ENCODE measurements around the gene PPRC1.

The PPRC1 gene

GRCh38 chr10:102175415-102175814 lies 42.6 kb downstream of the PPRC1 start:
- no peak overlapping the region for H3K4me2 ChIP-seq (ENCODE audit: low read depth, low read length, poor library complexity, severe bottlenecking)
- no peaks in the 10 kb centered on the region for H3K27me3 ChIP-seq (ENCODE audit: low read length)
- no peak overlapping the region for H3K27ac ChIP-seq (ENCODE audit: low read depth, low read length)
- no peaks in the 10 kb centered on the region for H3K36me3 ChIP-seq (ENCODE audit: low read length)
- H3K9ac ChIP-seq (ENCODE audit: low read length) = no peak overlapping the region
- H3K9me3 ChIP-seq (ENCODE audit: insufficient read depth, low read length) = no peaks in the 10 kb centered on the region
- no peaks in the 10 kb centered on the region for H3K79me2 ChIP-seq (ENCODE audit: insufficient read depth, low read length)
- H2AFZ ChIP-seq (ENCODE audit: low read depth, low read length, severe bottlenecking) = no peak overlapping the region
- TF ChIP-seq, protein P1, sequence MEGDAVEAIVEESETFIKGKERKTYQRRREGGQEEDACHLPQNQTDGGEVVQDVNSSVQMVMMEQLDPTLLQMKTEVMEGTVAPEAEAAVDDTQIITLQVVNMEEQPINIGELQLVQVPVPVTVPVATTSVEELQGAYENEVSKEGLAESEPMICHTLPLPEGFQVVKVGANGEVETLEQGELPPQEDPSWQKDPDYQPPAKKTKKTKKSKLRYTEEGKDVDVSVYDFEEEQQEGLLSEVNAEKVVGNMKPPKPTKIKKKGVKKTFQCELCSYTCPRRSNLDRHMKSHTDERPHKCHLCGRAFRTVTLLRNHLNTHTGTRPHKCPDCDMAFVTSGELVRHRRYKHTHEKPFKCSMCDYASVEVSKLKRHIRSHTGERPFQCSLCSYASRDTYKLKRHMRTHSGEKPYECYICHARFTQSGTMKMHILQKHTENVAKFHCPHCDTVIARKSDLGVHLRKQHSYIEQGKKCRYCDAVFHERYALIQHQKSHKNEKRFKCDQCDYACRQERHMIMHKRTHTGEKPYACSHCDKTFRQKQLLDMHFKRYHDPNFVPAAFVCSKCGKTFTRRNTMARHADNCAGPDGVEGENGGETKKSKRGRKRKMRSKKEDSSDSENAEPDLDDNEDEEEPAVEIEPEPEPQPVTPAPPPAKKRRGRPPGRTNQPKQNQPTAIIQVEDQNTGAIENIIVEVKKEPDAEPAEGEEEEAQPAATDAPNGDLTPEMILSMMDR (IDR thresholded peaks at IDR 0.05; ENCODE audit: insufficient read depth, low read length, poor library complexity, severe bottlenecking) = no peak
- no peak for TF ChIP-seq EZH2phosphoT487 (conservative IDR thresholded peaks at IDR 0.05; ENCODE audit: low read length)
- no peaks in the 10 kb centered on the region for H3K9me2 ChIP-seq (replicated peaks; ENCODE audit: insufficient read depth, low read length)
- no peak overlapping the region for H3K4me3 ChIP-seq (ENCODE audit: insufficient read depth, low read length, poor library complexity, severe bottlenecking)
- no peaks in the 10 kb centered on the region for H4K20me1 ChIP-seq (ENCODE audit: low read depth, low read length)
- no peaks in the 10 kb centered on the region for H3F3A ChIP-seq (ENCODE audit: insufficient read depth)

GRCh38 chr10:102184606-102185005 lies 51.8 kb downstream of the PPRC1 start:
- H3K36me3 ChIP-seq (ENCODE audit: low read length) = no peaks in the 10 kb centered on the region
- H3K27me3 ChIP-seq (ENCODE audit: low read length) = no peaks in the 10 kb centered on the region
- 0 out of 2 replicates have a peak, but pooled peaks cover 5% of the 10 kb centered on the region for H3K9me3 ChIP-seq (ENCODE audit: insufficient read depth, low read length)
- H4K20me1 ChIP-seq (ENCODE audit: low read depth, low read length) = no peaks in the 10 kb centered on the region
- H3K4me2 ChIP-seq (ENCODE audit: low read depth, low read length, poor library complexity, severe bottlenecking) = no peak overlapping the region
- H3K9ac ChIP-seq (ENCODE audit: low read length) = no peak overlapping the region
- no peak overlapping the region for H3K4me3 ChIP-seq (ENCODE audit: insufficient read depth, low read length, poor library complexity, severe bottlenecking)
- H2AFZ ChIP-seq (ENCODE audit: low read depth, low read length, severe bottlenecking) = no peak overlapping the region
- TF ChIP-seq EZH2phosphoT487 (conservative IDR thresholded peaks at IDR 0.05; ENCODE audit: low read length) = no peak
- TF ChIP-seq, protein P1 (IDR thresholded peaks at IDR 0.05; ENCODE audit: insufficient read depth, low read length, poor library complexity, severe bottlenecking) = no peak
- no peaks in the 10 kb centered on the region for H3K79me2 ChIP-seq (ENCODE audit: insufficient read depth, low read length)
- no peaks in the 10 kb centered on the region for H3F3A ChIP-seq (ENCODE audit: insufficient read depth)
- no peaks in the 10 kb centered on the region for H3K9me2 ChIP-seq (replicated peaks; ENCODE audit: insufficient read depth, low read length)
- H3K27ac ChIP-seq (ENCODE audit: low read depth, low read length) = no peak overlapping the region

DNA sequence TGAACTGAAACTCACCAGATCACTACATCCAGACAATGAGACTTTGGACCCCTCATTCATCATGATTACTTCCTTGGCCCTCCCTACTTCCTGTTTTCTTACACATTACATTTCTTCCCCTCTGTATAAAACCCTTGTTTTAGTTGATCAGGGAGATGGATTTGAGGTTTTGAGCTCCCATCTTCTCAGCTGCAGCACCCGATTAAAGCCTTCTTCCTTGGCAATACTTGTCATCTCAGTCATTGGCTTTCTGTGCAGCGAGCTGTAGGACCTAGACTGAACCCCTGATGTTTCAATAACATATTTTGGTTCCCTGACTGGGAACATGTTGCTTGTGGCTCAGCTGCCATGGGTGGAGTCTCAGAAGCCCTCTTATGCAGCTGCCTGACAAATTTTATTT lies 52.4 kb downstream of the PPRC1 start:
- Histone ChIP-seq H3K9me3 (ENCODE audit: insufficient read depth, low read length) (0 out of 2 replicates have a peak, but pooled peaks cover 5% of the 10 kb centered on the region), H2AFZ (ENCODE audit: low read depth, low read length, severe bottlenecking) (no peak overlapping the region), H3K9me2 (replicated peaks; ENCODE audit: insufficient read depth, low read length) (no peaks in the 10 kb centered on the region), H3K9ac (ENCODE audit: low read length) (no peak overlapping the region), H3K36me3 (ENCODE audit: low read length) (no peaks in the 10 kb centered on the region), H3F3A (ENCODE audit: insufficient read depth) (no peaks in the 10 kb centered on the region), H3K27ac (ENCODE audit: low read depth, low read length) (no peak overlapping the region), H3K27me3 (ENCODE audit: low read length) (no peaks in the 10 kb centered on the region), H3K4me3 (ENCODE audit: insufficient read depth, low read length, poor library complexity, severe bottlenecking) (no peak overlapping the region), H4K20me1 (ENCODE audit: low read depth, low read length) (no peaks in the 10 kb centered on the region), H3K79me2 (ENCODE audit: insufficient read depth, low read length) (no peaks in the 10 kb centered on the region), H3K4me2 (ENCODE audit: low read depth, low read length, poor library complexity, severe bottlenecking) (no peak overlapping the region)
- TF ChIP-seq, protein P1 (IDR thresholded peaks at IDR 0.05; ENCODE audit: insufficient read depth, low read length, poor library complexity, severe bottlenecking) = no peak
- TF ChIP-seq EZH2phosphoT487 (conservative IDR thresholded peaks at IDR 0.05; ENCODE audit: low read length) = no peak
